GM12878 (cell line): ENCODE results near the gene FOXF1. TPM values are rescaled to one million over a fixed set of nuclear protein-coding genes. Genes with fewer than 3 reads are reported as not detected.

ENCODE experiments used
- ATF7 ChIP-seq: fragments of 450-650 bp; IDR thresholded peaks from 2 replicates; pipeline ENCODE4 v1.6.1; 2016; ENCODE audit warnings: low read depth, mild to moderate bottlenecking
- BRCA1 ChIP-seq: IDR thresholded peaks from 2 replicates; pipeline ENCODE4 v1.6.1; 2011; ENCODE audit warnings: low read depth, low read length, improper control_type of control experiment
- CEBPZ ChIP-seq: fragments of 150-350 bp; IDR thresholded peaks from 2 replicates; pipeline ENCODE4 v1.6.1; 2016; ENCODE audit warnings: low read depth, low read length
- CREM ChIP-seq: IDR thresholded peaks from 2 replicates; pipeline ENCODE4 v1.6.1; 2014; ENCODE audit warnings: antibody characterized with exemption, low read depth
- CUX1 ChIP-seq: IDR thresholded peaks from 2 replicates; pipeline ENCODE4 v1.6.1; 2012; ENCODE audit warnings: improper control_type of control experiment, low read depth, low read length; ENCODE audit not compliant: insufficient replicate concordance
- PAX5 ChIP-seq: IDR thresholded peaks from 2 replicates; pipeline ENCODE4 v1.6.1; 2011; ENCODE audit warnings: low read depth, low read length, borderline replicate concordance
- SIN3A ChIP-seq: IDR thresholded peaks from 2 replicates; pipeline ENCODE4 v1.6.1; 2012; ENCODE audit warnings: low read depth, low read length, improper control_type of control experiment
- SIX5 ChIP-seq: IDR thresholded peaks from 2 replicates; pipeline ENCODE4 v1.6.1; 2011; ENCODE audit warnings: mild to moderate bottlenecking, low read depth, low read length, moderate library complexity; ENCODE audit not compliant: severe bottlenecking
- SREBF2 ChIP-seq: IDR thresholded peaks from 2 replicates; pipeline ENCODE4 v1.6.1; 2012; ENCODE audit warnings: mild to moderate bottlenecking, low read length
- TCF3 ChIP-seq: IDR thresholded peaks from 2 replicates; pipeline ENCODE4 v1.6.1; 2012; ENCODE audit warnings: low read depth, mild to moderate bottlenecking, low read length, borderline replicate concordance; ENCODE audit not compliant: insufficient read depth
- ZNF687 ChIP-seq: fragments of 450-650 bp; IDR thresholded peaks from 2 replicates; pipeline ENCODE4 v1.6.1; 2017; ENCODE audit warnings: mild to moderate bottlenecking, moderate library complexity
- polyA plus RNA-seq, 11 experiments: library from polyadenylated mRNA; depleted of rRNA in 4 of 11; unstranded in 6 of 11; stranded (reverse) in 5 of 11; fragments of >200 nt; fragmentation: Nextera tagmentation in 4 of 11; fragmentation: Illumina TruSeq in 1 of 11; extraction: Ambion mirVana in 4 of 11; extraction: Trizol in 1 of 11; gene quantifications; 1 replicate in 1 of 11; 2 replicates in 10 of 11; pipeline versions ENCODE4 v1.2.1 to v1.2.3, GENCODE V29; 2011 to 2016; ENCODE audit warnings: inconsistent platforms in 2 of 11, missing spikeins in 2 of 11, low read depth in 1 of 11
- total RNA-seq, 4 experiments: library from RNA; depleted of rRNA in 3 of 4; stranded (reverse); fragments of >200 nt in 3 of 4; fragmentation: Illumina TruSeq in 1 of 4; extraction: Trizol in 1 of 4; gene quantifications; 2 replicates each; pipeline versions ENCODE4 v1.2.1 to v1.2.3, GENCODE V29; 2013 to 2021

The FOXF1 gene
- total and polyA plus RNA-seq, 10 of the 15 experiments (the other 5 are each of a cell fraction or from before 2014, with no cell fraction given), result 0.01 TPM; not detected in 9

GRCh38 chr16:86485746-86486145, 24.6 kb upstream of the FOXF1 start (continued):
- TF ChIP-seq CUX1 (no peak), SIN3A (no peak), CREM (no peak), BRCA1 (no peak), CEBPZ (no peak), SREBF2 (no peak), SIX5 (no peak), ZNF687 (no peak), PAX5 (no peak), ATF7 (no peak), TCF3 (no peak)
